ENCODE measurements around the gene GZF1.

- no peak for TF ChIP-seq POLR2A (IDR thresholded peaks at IDR 0.05; ENCODE audit: low read length)
- TF ChIP-seq GATA1 (IDR thresholded peaks at IDR 0.05; ENCODE audit: low read depth, low read length) = no peak
Observed at GRCh38 chr20:23340524-23340923, 21.5 kb upstream of the GZF1 start.
